Measurements from ENCODE around the gene EPHB4.

- no peak for TF ChIP-seq CTCF (IDR thresholded peaks at IDR 0.05)
- TF ChIP-seq POLR2AphosphoS5 (IDR thresholded peaks at IDR 0.05), result no peak
- TF ChIP-seq POLR2A (IDR thresholded peaks at IDR 0.05), result no peak
Observed at GRCh38 chr7:100793806-100794660, 33.3 kb downstream of the EPHB4 start.

Measured in breast epithelium (tissue), 3 donors.